Stimulated activated CD8-positive, alpha-beta memory T cell treated with anti-CD3 and anti-CD28 coated beads, Interleukin-7, amount 100 ng/mL, for 48 hours (primary cell): ENCODE measurements around the gene PCNX4.

ENCODE experiments used
- DNase-seq, 2 donors: peaks; one replicate each; pipeline ENCODE4 v3.0.0-alpha.2; 2020; ENCODE audit warnings: low read depth in 1 of 2; ENCODE audit errors: extremely low read depth in 1 of 2

Gene PCNX4

GRCh38 chr14:60204104-60204842 lies 112.5 kb downstream of the PCNX4 start:
- no peak for DNase-seq

GRCh38 chr14:60204843-60205774 lies 113.4 kb downstream of the PCNX4 start:
- no peak for DNase-seq

GRCh38 chr14:60206249-60206670 lies 114.5 kb downstream of the PCNX4 start:
- DNase-seq = no peak

GRCh38 chr14:60206837-60207533 lies 115.3 kb downstream of the PCNX4 start:
- DNase-seq = no peak

- DNase-seq = no peak
Observed at GRCh38 chr14:60210703-60211102, 119.0 kb downstream of the PCNX4 start.

GRCh38 chr14:60211153-60211552 lies 119.4 kb downstream of the PCNX4 start:
- no peak for DNase-seq

GRCh38 chr14:60212503-60213371 lies 121.0 kb downstream of the PCNX4 start:
- no peak for DNase-seq

- no peak for DNase-seq
Observed at GRCh38 chr14:60214003-60214402, 122.3 kb downstream of the PCNX4 start.

GRCh38 chr14:60214415-60215126 lies 122.8 kb downstream of the PCNX4 start:
- no peak for DNase-seq

- no peak for DNase-seq
Observed at GRCh38 chr14:60215127-60215444, 123.4 kb downstream of the PCNX4 start.

GRCh38 chr14:60215520-60216420 lies 124.0 kb downstream of the PCNX4 start:
- DNase-seq = no peak

GRCh38 chr14:60217713-60218112 lies 126.0 kb downstream of the PCNX4 start:
- no peak for DNase-seq
